ENCODE results near the gene LRP6.

DNA sequence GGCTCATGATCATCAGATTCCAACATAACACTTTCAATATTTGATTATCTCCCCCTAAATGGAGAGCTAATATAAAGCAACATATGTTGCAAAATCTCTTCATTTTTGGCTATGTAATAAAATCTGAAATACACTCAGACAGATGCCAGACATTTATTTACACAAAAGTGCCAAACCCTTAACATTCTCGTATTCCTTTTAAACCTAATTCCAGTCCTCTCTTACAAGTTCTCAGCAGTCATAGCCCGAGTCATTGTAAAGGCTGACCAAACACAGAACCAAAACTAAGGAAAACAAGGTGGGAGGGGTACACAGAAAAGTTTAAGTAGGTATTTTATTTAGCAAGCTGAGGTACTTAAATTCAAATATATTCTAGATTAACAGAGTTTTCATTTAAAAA, 81.4 kb downstream of the LRP6 start:
- TF ChIP-seq TAF1 (conservative IDR thresholded peaks at IDR 0.05): no peak
- TF ChIP-seq, protein P1, sequence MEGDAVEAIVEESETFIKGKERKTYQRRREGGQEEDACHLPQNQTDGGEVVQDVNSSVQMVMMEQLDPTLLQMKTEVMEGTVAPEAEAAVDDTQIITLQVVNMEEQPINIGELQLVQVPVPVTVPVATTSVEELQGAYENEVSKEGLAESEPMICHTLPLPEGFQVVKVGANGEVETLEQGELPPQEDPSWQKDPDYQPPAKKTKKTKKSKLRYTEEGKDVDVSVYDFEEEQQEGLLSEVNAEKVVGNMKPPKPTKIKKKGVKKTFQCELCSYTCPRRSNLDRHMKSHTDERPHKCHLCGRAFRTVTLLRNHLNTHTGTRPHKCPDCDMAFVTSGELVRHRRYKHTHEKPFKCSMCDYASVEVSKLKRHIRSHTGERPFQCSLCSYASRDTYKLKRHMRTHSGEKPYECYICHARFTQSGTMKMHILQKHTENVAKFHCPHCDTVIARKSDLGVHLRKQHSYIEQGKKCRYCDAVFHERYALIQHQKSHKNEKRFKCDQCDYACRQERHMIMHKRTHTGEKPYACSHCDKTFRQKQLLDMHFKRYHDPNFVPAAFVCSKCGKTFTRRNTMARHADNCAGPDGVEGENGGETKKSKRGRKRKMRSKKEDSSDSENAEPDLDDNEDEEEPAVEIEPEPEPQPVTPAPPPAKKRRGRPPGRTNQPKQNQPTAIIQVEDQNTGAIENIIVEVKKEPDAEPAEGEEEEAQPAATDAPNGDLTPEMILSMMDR (IDR thresholded peaks at IDR 0.05; ENCODE audit: low read depth, low read length, missing input control): no peak
- TF ChIP-seq, protein P2, sequence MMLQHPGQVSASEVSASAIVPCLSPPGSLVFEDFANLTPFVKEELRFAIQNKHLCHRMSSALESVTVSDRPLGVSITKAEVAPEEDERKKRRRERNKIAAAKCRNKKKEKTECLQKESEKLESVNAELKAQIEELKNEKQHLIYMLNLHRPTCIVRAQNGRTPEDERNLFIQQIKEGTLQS (IDR thresholded peaks at IDR 0.05): no peak
